GM03348 (cell line): ENCODE results near the gene HBG2.

Source experiments
- DNase-seq: peaks from one replicate; pipeline ENCODE4 v3.0.0; 2012; ENCODE audit warnings: low spot score

The HBG2 gene

GRCh38 chr11:5229796-5230195 is 24.8 kb downstream of the HBG2 start:
- DNase-seq, result no peak

DNA sequence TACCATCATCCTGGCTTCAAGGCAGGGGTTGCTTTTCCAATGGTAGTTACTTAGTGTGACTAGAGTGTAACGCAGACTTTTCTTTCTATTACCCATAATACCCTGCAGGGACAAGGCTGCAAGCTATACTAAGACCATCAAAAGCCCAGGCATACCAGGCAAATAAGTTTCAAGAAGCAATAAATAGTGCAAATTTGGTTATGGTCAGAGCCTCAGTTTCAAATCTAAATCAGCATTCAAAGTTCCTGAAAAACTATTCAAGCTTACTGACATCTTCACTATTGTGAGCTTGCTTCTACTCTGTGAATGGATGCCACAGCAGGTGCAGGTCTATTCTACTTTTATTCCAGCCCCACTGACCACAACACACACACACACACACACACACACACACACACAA is 25.2 kb downstream of the HBG2 start:
- no peak for DNase-seq

- DNase-seq, result no peak
Measured at GRCh38 chr11:5228124-5228523, 26.5 kb downstream of the HBG2 start.

DNA sequence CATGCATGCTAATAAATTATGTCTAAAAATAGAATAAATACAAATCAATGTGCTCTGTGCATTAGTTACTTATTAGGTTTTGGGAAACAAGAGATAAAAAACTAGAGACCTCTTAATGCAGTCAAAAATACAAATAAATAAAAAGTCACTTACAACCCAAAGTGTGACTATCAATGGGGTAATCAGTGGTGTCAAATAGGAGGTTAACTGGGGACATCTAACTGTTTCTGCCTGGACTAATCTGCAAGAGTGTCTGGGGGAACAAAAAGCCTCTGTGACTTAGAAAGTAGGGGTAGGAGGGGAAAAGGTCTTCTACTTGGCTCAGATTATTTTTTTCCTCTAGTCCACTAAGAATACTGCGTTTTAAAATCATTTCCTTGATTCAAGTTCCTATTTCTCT is 26.9 kb downstream of the HBG2 start:
- no peak for DNase-seq

DNA sequence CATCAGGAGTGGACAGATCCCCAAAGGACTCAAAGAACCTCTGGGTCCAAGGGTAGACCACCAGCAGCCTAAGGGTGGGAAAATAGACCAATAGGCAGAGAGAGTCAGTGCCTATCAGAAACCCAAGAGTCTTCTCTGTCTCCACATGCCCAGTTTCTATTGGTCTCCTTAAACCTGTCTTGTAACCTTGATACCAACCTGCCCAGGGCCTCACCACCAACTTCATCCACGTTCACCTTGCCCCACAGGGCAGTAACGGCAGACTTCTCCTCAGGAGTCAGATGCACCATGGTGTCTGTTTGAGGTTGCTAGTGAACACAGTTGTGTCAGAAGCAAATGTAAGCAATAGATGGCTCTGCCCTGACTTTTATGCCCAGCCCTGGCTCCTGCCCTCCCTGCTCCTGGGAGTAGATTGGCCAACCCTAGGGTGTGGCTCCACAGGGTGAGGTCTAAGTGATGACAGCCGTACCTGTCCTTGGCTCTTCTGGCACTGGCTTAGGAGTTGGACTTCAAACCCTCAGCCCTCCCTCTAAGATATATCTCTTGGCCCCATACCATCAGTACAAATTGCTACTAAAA is 27.8 kb downstream of the HBG2 start, which contains the start of gene HBB:
Gene HBB (minus strand): TSS at position 340 of the 579 bp plus-strand sequence. CDS start 50 bp downstream, at position 290.
- DNase-seq, result no peak

DNA sequence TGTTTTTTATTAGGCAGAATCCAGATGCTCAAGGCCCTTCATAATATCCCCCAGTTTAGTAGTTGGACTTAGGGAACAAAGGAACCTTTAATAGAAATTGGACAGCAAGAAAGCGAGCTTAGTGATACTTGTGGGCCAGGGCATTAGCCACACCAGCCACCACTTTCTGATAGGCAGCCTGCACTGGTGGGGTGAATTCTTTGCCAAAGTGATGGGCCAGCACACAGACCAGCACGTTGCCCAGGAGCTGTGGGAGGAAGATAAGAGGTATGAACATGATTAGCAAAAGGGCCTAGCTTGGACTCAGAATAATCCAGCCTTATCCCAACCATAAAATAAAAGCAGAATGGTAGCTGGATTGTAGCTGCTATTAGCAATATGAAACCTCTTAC is 29.1 kb downstream of the HBG2 start:
- DNase-seq, result no peak

GRCh38 chr11:5224538-5225479 is 29.8 kb downstream of the HBG2 start:
- DNase-seq, result no peak

GRCh38 chr11:5223686-5224085 is 30.9 kb downstream of the HBG2 start:
- no peak for DNase-seq

GRCh38 chr11:5223146-5223545 is 31.4 kb downstream of the HBG2 start:
- no peak for DNase-seq

DNA sequence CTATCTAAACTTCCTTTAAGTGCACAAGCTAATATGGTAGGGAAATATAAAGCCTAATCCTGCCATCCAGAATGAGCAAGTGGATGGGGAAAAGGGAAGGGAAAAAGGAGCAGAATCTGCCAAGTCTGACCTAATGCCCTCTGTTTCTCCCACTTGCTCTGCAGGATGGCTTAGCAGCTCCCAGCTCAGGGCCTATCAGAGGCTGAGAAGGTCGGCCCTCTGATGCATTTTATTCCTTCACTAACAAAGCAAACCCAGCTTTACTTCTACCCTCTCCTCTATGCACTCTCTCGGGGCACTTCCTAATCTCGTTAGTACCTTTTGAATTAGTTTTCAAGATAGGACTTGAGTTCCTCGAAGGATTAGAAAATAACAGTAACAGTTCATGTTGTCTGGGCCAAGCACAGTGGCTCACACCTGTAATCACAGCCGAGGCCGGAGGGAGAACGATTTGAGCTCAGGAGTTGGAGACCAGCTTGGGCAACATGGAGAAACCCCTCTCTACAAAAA is 44.1 kb downstream of the HBG2 start:
- no peak for DNase-seq

DNA sequence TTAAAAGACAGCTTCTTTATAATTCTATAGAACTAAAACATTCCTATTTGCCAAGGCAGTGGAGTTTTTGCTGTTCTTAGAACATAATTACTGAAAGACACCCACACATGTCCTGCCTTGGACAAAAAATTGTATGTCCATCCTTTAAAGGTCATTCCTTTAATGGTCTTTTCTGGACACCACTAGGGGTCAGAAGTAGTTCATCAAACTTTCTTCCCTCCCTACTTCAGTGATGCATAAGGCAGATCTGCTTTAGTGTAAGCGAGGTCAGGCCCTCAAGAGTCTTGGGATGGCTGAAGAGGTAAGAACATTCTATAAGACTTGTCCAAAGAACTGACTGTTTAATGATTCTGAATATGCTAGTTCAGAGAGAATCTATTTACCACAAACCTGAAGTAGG is 49.8 kb downstream of the HBG2 start:
- DNase-seq, result peak; percentile 73

DNA sequence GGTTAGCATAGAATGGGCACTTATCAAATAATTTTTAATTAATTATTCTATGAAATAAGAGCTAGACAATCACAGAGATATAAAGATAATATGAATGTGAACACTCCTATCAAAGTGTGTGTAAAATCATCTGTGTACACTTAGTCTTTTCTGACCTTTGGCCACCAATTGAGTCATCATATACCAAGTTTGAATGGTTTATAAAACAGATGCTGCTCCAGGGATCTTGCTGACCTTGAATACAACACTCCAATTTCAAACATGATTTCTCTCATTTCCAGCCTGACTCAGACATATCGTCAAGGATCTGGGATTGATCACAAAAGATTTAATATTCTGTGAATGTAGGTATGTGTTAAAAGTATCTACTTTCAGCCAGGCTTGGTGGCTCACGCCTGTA is 51.2 kb downstream of the HBG2 start:
- no peak for DNase-seq
